Neural cell (in vitro differentiated cells): ENCODE measurements around the gene ZNF678.

Source experiments
- EZH2 ChIP-seq: fragments of 200-600, 300-800 bp; shearing (Covaris generic), sonication (generic); IDR thresholded peaks from 2 replicates; pipeline ENCODE4 v1.6.1; 2014; ENCODE audit warnings: antibody characterized with exemption, low read length, borderline replicate concordance, mild to moderate bottlenecking; ENCODE audit not compliant: insufficient read depth, poor library complexity, severe bottlenecking
- TF ChIP-seq, protein P1 (sequence below): fragments of 450-650 bp; IDR thresholded peaks from 2 replicates; pipeline ENCODE4 v1.5.1; 2014; ENCODE audit warnings: antibody characterized with exemption, mild to moderate bottlenecking, moderate library complexity; ENCODE audit not compliant: poor library complexity, severe bottlenecking

DNA sequence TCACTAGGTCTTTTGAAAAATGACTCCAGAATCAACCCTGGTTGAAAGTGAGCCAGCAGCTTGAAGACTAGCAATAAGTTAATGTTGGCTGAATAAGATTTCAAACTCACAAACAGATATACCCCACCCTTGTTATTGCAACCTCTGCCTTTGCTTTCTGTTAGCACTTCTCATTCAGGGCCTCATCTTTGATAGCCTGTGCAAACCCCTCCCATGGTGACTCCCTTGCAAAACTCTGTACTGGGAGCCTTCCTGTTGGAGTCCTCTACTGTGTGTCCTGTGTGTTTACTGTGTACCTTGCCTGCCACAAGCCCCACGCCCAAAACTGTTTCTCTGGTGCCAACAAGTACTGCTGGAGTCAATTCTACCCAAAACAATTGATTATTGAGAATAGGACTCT, 50.2 kb downstream of the ZNF678 start:
- TF ChIP-seq, protein P1, sequence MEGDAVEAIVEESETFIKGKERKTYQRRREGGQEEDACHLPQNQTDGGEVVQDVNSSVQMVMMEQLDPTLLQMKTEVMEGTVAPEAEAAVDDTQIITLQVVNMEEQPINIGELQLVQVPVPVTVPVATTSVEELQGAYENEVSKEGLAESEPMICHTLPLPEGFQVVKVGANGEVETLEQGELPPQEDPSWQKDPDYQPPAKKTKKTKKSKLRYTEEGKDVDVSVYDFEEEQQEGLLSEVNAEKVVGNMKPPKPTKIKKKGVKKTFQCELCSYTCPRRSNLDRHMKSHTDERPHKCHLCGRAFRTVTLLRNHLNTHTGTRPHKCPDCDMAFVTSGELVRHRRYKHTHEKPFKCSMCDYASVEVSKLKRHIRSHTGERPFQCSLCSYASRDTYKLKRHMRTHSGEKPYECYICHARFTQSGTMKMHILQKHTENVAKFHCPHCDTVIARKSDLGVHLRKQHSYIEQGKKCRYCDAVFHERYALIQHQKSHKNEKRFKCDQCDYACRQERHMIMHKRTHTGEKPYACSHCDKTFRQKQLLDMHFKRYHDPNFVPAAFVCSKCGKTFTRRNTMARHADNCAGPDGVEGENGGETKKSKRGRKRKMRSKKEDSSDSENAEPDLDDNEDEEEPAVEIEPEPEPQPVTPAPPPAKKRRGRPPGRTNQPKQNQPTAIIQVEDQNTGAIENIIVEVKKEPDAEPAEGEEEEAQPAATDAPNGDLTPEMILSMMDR = no peak
- TF ChIP-seq EZH2 = no peak
